ENCODE data around the gene SDHB.

SDHB gene

DNA sequence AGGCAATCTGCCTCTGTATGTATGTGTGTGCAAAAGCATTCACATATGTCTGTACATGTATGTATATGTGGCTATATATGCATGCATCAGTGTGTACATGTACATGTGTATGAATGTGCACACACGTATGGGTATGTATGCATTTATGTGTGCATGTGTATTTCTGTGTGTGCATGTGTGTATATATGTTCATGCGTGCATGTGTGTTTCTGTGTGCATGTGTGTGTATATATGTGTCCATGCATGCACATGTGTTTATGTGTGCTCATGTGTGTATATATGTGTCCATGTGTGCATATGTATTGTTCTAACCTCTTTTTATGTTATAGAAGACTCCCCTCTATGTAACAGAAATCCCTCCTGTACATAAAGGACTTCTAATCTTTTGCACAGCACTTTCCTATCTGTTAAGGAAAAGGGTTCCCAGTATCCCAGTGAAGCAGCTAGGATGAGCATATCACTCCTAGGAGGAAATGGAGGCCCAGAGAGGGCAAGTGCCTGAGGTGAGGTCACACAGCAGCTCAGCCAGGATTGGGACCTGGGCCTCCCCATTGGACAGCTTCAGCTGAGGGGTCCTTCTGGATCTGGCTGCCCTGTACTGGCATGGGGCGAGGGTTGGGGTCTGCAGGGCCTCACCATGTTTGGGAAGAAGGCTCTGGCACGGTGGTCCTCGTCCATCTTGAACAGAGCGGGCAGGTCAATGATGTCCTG lies 15.8 kb upstream of the SDHB start:
- Histone ChIP-seq H3K36me3 (ENCODE audit: low read length) (no peaks in the 10 kb centered on the region), H2AFZ (ENCODE audit: low read depth, low read length, severe bottlenecking) (no peak overlapping the region), H4K20me1 (ENCODE audit: low read depth, low read length) (no peaks in the 10 kb centered on the region), H3K4me3 (ENCODE audit: insufficient read depth, low read length, poor library complexity, severe bottlenecking) (no peak overlapping the region), H3F3A (ENCODE audit: insufficient read depth) (no peaks in the 10 kb centered on the region), H3K9me2 (replicated peaks; ENCODE audit: insufficient read depth, low read length) (no peaks in the 10 kb centered on the region), H3K9ac (ENCODE audit: low read length) (no peak overlapping the region), H3K4me2 (ENCODE audit: low read depth, low read length, poor library complexity, severe bottlenecking) (no peak overlapping the region), H3K9me3 (ENCODE audit: insufficient read depth, low read length) (peaks cover 9% of the 10 kb centered on the region; the same call in 1 of the 2 replicates), H3K79me2 (ENCODE audit: insufficient read depth, low read length) (no peaks in the 10 kb centered on the region), H3K27me3 (ENCODE audit: low read length) (no peaks in the 10 kb centered on the region), H3K27ac (ENCODE audit: low read depth, low read length) (no peak overlapping the region)
- no peak for TF ChIP-seq EZH2phosphoT487 (conservative IDR thresholded peaks at IDR 0.05; ENCODE audit: low read length)
- TF ChIP-seq, protein P1, sequence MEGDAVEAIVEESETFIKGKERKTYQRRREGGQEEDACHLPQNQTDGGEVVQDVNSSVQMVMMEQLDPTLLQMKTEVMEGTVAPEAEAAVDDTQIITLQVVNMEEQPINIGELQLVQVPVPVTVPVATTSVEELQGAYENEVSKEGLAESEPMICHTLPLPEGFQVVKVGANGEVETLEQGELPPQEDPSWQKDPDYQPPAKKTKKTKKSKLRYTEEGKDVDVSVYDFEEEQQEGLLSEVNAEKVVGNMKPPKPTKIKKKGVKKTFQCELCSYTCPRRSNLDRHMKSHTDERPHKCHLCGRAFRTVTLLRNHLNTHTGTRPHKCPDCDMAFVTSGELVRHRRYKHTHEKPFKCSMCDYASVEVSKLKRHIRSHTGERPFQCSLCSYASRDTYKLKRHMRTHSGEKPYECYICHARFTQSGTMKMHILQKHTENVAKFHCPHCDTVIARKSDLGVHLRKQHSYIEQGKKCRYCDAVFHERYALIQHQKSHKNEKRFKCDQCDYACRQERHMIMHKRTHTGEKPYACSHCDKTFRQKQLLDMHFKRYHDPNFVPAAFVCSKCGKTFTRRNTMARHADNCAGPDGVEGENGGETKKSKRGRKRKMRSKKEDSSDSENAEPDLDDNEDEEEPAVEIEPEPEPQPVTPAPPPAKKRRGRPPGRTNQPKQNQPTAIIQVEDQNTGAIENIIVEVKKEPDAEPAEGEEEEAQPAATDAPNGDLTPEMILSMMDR (IDR thresholded peaks at IDR 0.05; ENCODE audit: insufficient read depth, low read length, poor library complexity, severe bottlenecking) = no peak

DNA sequence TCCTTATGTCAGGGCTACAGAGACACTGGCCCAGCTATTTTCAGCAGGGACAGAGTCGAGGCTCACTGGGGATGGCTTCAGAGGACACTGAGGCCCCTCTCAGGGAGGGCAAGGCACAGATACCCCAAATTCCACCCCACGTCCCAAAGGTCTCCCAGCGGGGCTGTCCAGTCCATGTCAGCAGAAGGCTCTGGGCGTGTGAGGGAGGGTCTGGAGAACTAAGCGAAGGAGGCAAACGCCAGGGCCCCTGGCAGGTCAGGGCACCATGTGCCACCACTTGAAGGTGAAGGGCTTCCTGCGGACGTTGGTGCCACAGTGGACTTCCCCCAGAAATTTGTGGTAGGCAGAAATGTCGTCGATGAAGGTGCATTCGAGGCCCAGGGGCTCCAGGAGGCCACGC lies 15.0 kb upstream of the SDHB start:
- Histone ChIP-seq H2AFZ (ENCODE audit: low read depth, low read length, severe bottlenecking) (no peak overlapping the region), H3K27ac (ENCODE audit: low read depth, low read length) (no peak overlapping the region), H3F3A (ENCODE audit: insufficient read depth) (no peaks in the 10 kb centered on the region), H3K4me2 (ENCODE audit: low read depth, low read length, poor library complexity, severe bottlenecking) (no peak overlapping the region), H3K4me3 (ENCODE audit: insufficient read depth, low read length, poor library complexity, severe bottlenecking) (no peak overlapping the region), H3K27me3 (ENCODE audit: low read length) (no peaks in the 10 kb centered on the region), H3K9me3 (ENCODE audit: insufficient read depth, low read length) (peaks cover 9% of the 10 kb centered on the region; the same call in 1 of the 2 replicates), H3K9ac (ENCODE audit: low read length) (no peak overlapping the region), H3K79me2 (ENCODE audit: insufficient read depth, low read length) (no peaks in the 10 kb centered on the region), H3K9me2 (replicated peaks; ENCODE audit: insufficient read depth, low read length) (no peaks in the 10 kb centered on the region), H4K20me1 (ENCODE audit: low read depth, low read length) (no peaks in the 10 kb centered on the region), H3K36me3 (ENCODE audit: low read length) (no peaks in the 10 kb centered on the region)
- TF ChIP-seq EZH2phosphoT487 (conservative IDR thresholded peaks at IDR 0.05; ENCODE audit: low read length) = no peak
- TF ChIP-seq, protein P1 (IDR thresholded peaks at IDR 0.05; ENCODE audit: insufficient read depth, low read length, poor library complexity, severe bottlenecking) = no peak

GRCh38 chr1:17067465-17068240 lies 13.8 kb upstream of the SDHB start:
- no peak overlapping the region for H3K9ac ChIP-seq (ENCODE audit: low read length)
- H3K9me2 ChIP-seq (replicated peaks; ENCODE audit: insufficient read depth, low read length) = no peaks in the 10 kb centered on the region
- H3K27me3 ChIP-seq (ENCODE audit: low read length) = no peaks in the 10 kb centered on the region
- no peak overlapping the region for H2AFZ ChIP-seq (ENCODE audit: low read depth, low read length, severe bottlenecking)
- no peaks in the 10 kb centered on the region for H3K36me3 ChIP-seq (ENCODE audit: low read length)
- no peak overlapping the region for H3K27ac ChIP-seq (ENCODE audit: low read depth, low read length)
- H3K4me3 ChIP-seq (ENCODE audit: insufficient read depth, low read length, poor library complexity, severe bottlenecking) = no peak overlapping the region
- no peak overlapping the region for H3K4me2 ChIP-seq (ENCODE audit: low read depth, low read length, poor library complexity, severe bottlenecking)
- no peaks in the 10 kb centered on the region for H4K20me1 ChIP-seq (ENCODE audit: low read depth, low read length)
- H3F3A ChIP-seq (ENCODE audit: insufficient read depth) = no peaks in the 10 kb centered on the region
- H3K9me3 ChIP-seq (ENCODE audit: insufficient read depth, low read length) = peaks cover 9% of the 10 kb centered on the region; the same call in 1 of the 2 replicates
- H3K79me2 ChIP-seq (ENCODE audit: insufficient read depth, low read length) = no peaks in the 10 kb centered on the region
- TF ChIP-seq EZH2phosphoT487 (conservative IDR thresholded peaks at IDR 0.05; ENCODE audit: low read length) = no peak
- TF ChIP-seq, protein P1 (IDR thresholded peaks at IDR 0.05; ENCODE audit: insufficient read depth, low read length, poor library complexity, severe bottlenecking) = no peak
